Activated T-helper 9 cell treated with anti-CD3 and anti-CD28 coated beads, Interleukin-2, amount 50 U/mL, for 16 hours (primary cell): ENCODE data around the gene GRN.
"Not testable (repeated sequence)": the region's sequence is repeated elsewhere in the genome, so short reads cannot be mapped to it uniquely, and the experiment has no call there.

Source experiments
- DNase-seq: peaks from one replicate; pipeline ENCODE4 v3.0.0-alpha.2; 2020; ENCODE audit warnings: low read depth

The GRN gene

DNA sequence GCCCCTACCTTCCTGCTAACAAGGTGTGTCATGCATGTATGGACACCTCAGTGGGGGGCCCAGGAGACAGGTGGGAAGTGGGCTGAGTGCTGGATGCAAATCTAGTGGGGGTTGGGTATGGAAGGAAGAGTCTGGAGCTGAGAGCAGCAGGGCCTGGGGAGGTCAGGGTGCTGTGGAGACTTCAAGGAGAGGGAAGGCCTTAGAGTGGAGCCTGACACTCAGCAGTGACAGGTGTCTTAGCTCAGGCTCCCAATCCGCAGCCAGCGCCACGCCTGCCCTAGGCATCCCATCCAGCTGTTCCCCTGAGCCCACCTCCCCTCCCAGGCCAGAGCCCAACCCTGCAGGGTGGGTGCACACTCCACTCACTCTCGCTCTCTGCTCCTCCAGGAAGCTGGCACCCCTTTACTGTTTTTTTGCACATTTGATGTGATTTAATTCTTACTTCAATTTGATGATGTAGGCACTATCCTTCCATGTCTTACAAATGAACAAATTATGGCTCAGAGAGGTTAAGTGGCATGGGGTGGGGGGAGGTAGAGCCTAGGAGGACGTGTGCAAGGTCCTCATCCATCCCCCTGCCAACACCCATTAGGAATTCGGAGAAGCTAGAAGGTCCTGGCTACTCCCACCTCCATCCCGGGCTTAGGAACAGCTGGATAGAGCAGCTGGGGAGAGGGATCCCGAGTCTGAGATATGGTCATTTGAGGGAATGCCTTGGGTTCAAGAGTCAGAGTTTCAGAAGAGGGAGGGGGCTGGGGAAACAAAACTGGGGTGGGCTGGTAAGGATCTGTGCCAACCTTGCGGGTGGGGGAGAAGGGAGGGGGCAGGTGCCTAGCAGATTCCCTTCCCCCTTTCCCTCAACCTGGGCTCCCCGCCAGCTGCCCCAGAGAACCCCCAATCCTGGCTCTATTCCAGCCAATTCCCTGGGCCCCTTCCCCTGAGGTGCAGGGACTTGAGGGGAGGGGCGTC lies 16.5 kb downstream of the GRN start:
- DNase-seq = no peak

DNA sequence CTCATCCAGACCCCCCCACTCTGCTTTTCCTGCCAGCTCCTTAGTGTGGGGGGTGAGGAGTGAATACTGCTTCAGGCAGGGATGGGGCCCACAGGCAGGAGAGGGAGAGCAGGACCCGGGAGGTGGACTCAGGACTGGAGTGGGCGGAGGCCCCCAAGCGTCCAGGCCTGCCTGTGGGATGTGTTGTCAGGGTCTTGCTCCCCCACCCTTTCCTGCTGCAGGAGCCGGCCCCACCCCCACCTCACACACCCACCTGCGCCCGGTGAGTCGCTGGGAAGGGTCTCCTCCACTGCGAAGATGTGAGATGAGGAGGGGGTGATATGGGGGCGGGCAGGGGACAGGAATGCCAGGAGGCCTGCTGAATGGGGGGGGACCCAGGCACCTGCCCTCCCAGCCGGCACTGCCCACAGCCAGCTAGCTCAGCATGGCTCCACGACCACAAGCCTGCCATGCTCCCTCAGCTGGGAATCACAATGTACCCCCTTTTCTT lies 17.4 kb downstream of the GRN start:
- DNase-seq = no peak

DNA sequence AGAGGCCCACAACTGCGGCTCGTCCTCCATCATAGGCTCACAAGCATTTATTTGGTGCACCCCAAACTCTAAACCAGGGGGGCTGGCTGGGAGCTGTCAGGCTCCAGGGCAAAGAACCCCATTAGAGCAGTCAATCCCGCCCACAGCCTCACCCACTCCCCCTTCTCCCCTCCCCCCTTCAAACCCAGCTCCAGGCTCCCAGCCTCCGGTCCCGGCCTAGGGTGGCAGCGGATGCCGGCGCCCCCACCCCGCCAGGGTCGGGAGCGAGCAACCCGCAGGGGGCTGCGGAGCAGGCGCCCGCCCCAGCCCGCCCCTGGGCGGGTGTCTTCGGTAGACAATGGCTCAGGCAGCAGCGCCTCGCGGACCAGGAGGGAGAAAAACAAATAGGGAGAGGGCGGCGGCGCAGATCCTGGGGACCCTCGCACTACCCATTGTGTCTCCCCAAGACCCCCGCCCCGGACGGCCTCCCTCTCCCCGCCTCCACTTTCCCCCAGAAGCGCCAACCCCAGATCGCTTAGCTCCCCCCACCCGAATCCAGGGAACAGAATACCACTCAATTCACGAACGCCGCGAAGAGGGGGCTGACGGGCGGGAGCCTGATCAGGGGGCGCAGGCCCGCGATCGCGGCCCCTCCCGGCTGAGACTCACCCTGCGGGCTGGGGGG lies 18.0 kb downstream of the GRN start:
- no peak for DNase-seq

DNA sequence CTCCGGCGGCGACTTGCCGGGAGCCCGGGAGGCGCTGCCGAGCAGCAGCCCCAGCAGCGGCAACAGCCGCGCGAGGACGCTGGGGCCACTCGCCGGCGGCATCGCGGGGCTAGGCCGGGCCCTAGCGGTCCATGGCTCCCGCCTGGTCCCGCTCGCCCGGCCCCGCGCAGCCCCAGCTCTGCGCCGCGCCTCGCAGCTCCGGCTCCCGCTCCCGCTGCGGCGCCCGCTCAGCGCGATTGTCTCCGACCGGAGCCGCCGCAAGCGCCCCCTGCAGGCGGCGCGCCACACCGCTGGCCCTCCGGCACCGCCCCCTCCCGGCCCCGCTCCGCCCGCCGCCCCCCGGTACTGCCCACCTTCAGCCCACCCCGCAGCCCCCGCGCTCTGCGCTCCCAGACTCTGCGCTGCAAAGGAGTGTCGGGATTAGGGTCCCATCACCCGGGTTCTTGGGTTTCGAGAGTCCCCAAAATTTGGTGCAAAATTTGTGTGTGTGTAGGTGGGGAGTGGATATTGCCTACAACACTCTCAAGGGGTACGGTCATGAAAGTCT lies 18.6 kb downstream of the GRN start, which contains the start of gene FAM171A2:
FAM171A2 (minus strand) TSS at position 241 of the 547 bp plus-strand sequence; CDS start at position 102, 139 bp downstream.
- DNase-seq = peak; percentile 57

DNA sequence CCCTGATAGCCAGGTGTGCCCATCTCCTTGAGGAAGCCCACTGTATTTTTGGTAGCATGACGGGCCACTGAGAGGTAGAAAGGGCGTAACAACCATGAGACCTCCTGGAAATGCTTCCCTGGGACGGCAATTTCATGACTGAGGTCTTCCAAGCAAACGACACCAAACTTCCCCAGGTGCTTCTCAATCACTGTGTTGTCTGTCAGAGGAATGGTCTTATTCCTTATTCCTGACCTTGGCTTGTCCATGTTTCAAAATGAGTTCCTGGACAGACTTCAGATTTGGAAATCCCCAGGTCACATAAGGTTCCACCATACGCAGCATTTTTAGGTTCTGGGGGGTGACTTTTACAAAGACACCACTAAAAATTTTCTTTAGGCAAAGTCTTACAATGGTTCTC lies 19.9 kb downstream of the GRN start:
- not testable (repeated sequence) for DNase-seq

DNA sequence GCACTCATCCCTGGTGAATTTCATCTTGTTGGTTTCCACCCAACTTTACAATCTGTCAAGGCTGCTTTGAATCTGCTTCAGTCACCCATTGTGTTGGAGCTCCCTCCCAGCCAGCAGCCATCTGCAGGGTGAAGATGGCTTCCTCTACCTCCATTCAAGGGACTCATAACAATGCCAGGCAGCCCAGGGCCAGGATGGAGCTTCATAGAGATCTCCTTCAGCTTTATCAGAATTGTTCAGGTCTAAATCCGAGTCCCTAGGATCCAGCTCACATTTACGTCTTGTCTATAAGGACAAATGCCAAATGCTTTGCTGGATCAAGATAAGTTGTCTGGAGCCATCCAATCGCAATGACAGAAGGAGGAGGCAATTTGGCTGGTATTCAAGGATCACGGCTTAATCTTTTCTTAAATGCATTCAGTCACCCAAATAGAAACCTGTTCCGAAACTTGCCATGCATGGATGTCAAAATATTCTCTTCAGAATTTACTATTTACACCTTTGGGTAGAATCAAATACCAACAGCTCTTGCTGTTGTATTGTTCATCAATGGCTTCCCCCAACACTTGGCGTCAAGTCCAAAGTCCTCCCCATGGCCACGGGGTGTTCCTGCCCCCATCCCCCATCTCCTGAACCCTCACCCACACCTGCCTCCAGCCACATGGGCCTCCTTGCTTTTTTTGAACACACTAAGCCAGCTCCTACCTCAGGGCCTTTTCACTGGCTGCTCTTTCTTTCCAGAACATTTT lies 22.3 kb downstream of the GRN start:
- DNase-seq = no peak

DNA sequence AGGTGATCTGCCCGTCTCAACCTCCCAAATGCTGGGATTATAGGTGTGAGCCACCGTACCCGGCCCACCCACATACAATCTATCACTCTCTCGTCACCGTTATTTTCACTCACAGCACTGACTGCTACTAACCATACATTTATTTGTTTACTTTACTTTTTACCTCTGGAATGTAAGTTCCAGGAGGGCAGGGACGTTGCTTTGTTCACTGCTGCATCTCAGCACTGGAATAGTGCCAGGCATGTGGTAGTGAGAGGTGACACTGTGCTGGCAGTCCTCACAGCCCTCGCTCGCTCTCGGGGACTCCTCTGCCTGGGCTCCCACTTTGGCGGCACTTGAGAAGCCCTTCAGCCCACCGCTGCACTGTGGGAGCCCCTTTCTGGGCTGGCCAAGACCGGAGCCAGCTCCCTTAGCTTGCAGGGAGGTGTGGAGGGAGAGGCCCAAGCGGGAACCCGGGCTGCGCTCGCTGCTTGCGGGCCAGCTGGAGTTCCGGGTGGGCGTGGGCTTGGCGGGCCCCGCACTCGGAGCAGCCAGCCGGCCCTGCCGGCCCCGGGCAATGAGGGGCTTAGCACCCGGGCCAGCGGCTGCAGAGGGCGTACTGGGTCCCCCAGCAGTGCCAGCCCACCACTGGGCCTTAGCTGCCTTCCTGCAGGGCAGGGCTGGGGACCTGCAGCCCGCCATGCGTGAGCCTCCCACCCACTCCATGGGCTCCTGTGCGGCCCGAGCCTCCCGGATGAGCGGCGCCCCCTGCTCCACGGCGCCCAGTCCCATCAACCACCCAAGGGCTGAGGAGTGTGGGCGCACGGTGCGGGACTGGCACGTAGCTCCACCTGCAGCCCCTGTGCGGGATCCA lies 23.5 kb downstream of the GRN start:
- not testable (repeated sequence) for DNase-seq

DNA sequence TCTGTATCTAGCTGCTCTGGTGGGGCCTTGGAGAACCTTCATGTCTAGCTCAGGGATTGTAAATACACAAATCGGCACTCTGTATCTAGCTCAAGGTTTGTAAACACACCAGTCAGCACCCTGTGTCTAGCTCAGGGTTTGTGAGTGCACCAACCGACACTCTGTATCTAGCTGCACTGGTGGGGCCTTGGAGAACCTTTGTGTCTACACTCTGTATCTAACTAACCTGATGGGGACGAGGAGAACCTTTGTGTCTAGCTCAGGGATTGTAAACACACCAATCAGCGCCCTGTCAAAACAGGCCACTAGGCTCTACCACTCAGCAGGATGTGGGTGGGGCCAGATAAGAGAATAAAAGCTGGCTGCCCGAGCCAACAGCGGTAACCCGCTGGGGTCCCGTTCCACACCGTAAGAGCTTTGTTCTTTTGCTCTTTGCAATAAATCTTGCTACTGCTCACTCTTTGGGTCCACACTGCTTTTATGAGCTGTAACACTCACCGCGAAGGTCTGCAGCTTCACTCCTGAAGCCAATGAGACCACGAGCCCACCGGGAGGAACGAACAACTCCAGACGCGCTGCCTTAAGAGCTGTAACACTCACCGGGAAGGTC lies 24.4 kb downstream of the GRN start:
- DNase-seq = not testable (repeated sequence)

DNA sequence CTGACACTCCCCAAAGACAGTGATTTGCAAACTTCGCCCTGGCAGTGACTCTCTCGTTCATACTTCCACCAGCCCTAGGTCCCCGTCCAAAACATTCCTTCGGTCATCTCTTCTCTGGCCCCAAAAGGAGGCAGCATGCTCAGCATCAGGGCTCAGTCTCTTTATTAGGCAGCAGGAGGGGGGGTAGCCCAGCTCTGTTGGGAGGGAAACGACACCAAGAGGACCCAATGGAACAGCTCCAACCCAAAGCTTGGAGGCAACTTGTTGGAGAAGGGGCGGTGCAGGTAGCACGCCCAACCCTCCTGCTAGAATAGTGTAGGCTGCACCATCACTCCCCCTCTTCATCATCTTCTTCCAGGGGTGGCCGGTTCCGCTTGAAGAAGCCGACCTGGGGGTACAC lies 26.9 kb downstream of the GRN start:
- DNase-seq = no peak

DNA sequence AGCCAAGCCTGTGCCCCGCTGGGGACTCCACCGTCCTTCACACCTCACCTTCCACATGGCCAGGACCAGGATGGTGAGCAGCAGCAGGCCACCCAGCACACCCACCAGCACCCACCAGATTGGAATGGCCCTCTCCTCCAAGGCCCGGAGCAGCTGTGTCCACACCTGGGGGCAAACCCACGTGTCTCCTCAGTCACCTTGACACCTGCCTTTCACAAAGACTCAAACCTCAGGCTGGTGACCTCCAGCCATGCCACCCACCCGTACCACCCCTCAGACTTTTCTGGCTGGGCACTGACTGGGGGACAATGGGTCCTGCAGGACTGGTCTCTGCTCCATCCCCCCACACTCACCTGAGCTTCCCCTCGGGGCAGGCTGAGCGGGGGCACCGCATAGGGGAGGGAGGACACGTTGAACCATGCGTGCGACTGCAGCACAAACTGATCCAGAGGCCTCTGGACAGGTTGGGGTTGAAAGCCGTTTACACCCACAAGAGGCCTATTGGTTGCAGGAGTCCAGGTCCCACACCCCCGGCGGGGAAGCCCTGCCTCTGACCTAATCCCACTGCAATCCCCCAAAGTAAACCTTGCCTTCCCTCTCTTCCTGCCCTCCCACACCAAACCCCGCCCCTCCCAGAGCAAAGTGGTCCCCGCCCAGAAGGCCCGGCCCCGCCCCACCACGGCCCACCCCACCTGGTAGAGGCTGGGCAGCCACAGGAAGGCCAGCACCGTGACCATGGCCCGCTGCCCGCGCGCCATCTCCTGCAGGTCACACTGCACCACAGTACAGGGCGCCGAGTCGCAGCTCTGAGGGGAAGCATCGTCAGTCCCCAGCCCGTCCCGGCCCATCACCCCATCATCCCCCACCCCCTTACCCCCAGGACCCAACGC lies 29.4 kb downstream of the GRN start:
- no peak for DNase-seq

DNA sequence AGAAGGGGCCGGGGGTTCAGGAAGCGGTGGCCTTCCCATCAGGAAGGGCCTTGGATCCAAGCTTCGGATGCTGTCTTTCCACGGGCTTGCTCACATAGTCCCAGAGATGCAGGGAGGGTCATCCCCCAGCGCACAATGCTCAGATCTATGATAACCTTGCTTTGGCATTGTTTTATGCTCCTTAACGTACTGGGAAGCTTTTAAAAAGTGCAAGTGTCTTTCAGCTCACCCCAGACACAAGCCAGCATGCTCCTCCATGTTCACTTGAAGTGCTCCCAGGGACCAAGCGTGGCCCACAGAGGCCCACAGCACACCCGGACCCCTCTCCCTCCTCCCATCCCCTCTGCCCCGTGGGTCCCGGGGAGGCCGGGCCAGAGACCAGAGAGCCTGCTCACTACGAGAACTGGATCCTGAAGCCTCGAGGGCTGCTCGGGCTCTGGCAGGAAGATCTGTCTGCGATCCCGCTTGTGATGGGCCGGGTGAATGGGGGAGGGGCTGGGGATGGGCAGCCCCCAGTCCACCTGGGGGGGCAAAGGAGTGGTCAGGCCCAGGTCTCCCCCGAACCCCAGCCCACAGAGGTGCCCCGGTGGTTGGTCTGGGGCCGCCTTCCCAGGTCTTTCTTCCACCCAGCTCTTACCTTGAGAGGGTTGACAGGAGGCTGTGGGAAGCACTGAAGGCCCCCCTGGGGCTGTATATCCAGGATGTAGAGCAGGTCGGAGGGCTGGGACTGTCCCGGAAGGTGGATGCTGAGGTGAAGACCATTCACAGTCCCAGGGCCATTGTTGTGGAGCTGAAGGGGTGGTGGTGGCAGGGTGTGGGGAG lies 30.3 kb downstream of the GRN start:
- no peak for DNase-seq

DNA sequence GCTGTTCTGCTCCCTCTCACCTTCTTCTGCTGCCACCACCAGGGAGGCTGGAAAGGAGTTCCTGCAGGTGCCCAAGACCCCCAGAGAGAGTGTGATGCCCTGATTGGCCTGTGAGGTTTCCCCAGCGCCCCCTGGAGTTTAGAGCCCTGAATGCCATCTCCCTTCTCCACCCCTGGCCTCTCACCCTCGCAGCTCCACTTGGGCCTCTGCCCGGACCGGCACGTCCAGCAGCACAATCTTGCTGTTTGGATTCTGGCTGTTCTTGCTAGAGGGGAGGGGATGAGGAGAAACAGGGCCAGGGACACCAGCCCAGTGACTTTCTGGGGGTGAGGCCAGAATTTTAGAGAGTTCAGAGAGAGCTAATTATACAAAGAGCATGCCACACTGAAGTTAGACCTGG lies 31.0 kb downstream of the GRN start:
- no peak for DNase-seq

DNA sequence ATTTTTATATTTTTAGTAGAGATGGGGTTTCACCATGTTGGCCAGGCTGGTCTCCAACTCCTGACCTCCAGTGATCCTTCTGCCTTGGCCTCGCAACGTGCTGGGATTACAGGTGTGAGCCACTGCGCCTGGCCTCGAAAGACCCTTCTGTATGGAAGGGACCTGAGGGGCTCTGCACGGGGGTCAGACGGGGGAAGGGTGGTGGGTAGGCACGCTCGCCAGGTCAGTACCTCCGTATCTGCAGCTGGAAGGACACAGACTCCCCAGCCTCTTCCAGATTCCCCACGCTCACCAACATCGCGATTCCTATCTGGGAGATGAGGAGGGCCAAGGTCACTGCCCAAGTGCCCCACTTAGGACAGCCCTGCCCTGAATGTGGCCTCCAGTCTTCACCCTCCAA lies 31.7 kb downstream of the GRN start:
- DNase-seq = no peak

DNA sequence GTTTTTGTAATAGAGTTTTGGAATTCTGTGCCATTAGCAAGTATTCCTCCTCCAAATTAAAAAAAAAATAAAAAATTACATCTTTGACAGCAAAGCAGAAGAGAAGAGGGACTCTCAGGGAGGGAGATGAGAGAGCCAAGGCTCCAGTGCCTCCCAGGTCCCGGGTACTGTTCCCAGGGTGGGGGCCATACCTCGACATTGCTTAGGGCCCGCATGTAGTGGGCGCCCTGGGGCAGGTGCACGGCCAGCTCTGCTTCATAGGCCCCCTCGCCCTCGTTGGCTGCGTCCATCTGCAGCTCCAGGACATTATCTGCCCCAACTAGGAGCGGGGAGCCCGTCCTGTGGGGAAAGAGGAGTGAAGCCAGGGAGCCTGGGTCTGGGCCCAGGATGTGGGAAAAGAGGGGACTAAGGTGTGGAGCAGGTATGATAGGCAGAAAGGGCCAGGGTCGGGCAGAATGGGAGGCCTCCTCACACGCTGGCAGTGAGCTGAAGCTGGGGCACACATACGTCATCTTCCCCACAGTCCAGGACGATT lies 33.1 kb downstream of the GRN start:
- DNase-seq = no peak

DNA sequence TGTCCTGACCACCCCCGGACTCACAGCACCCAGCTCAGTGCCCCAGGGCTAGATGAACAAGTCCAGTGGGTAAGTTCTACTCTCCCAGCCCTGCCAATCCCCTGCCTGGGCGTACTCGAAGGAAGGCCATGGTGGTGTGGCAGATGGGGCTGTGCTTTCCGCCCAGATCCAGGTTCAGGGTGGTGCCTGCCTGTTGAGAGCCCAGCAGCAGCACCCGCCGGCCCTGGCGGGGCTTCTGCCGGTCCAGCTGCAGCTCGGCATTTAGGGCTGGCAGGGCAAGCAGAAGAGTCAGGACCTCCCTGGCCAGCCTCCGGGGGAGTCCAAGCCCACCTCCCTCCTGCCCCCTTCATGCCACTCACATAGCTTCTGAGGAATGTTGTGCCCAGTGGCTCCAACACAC lies 34.8 kb downstream of the GRN start:
- DNase-seq = no peak

DNA sequence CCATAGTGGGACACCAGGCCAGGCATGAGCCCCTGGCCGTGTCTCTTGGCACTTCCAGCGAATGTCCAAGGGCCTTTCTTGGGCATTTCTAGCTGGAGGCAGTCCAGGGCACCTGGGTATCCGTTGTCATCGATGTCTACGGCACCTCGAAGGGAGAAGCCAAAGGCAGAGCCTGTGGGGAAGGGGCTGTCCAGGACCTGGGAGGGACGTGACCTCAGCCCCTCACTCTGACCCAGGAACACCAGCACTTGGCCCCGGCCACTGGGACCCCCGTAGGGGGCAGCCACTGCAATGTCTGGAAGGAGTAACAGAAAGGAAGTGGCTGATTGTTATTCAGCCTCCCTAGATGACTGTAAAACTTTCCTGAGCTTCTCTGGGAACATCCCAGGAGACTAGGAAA lies 35.7 kb downstream of the GRN start:
- DNase-seq = no peak

DNA sequence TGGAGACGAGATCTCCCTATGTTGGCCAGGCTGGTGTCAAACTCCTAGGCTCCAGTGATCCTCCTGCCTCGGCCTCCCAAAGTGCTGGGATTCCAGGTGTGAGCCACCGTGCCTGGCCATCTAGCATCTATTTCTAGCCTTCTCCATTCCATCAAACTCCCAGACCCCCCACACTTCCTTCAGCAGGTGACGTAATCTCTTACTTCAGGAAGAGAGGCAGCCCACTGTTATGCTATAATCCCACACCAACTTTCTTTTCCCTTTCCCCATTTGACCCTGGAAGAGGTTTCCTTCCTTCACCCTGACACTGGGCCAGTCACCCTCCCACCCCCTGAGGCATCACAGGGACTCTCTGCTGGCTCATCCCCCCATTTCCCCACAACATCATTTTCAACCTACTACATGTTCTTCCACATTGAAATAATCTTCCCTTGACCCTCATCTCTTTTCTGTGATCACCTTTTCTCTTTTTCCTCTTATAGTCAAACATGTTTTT lies 36.8 kb downstream of the GRN start:
- no peak for DNase-seq

DNA sequence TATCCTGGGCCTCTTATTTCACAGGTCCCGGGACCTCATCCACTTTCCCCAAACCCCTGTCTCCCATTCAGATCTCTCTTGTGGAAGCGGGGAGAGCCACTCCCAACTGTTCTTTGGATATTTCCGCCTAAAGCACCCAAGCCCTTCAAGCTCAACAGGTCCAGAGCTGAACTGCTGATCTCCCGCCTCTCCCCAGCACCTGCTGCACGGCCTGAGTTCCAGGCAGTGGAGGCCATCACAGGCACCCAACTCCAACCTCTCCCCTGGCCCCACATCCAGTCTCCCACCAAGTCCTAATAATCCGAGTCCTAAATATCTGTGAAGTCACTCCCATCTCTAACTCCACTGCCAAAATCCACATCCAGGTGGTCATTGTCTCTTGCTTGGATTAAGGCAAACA lies 37.8 kb downstream of the GRN start:
- no peak for DNase-seq
